Lower lobe of right lung (tissue), 2 donors: ENCODE data around the gene PEMT. TPM values are rescaled to one million over a fixed set of nuclear protein-coding genes. Genes with fewer than 3 reads are reported as not detected.

Source experiments
- ATAC-seq, 2 donors: fragments of 200-7000 bp; cut with Tn5 transposase; one replicate each; pipeline ENCODE4 v1.9.1; 2020 to 2022; ENCODE audit warnings: mild to moderate bottlenecking in 2 of 2, moderate library complexity in 2 of 2
- DNase-seq: peaks from one replicate; pipeline ENCODE4 v3.0.0-alpha.2; 2020
- H3K27ac ChIP-seq: fragments of 200-600 bp; one replicate; pipeline ENCODE4 v1.8.0; 2022
- H3K27me3 ChIP-seq: fragments of 200-600 bp; one replicate; pipeline ENCODE4 v1.8.0; 2022; ENCODE audit warnings: low read depth
- H3K36me3 ChIP-seq: fragments of 200-600 bp; one replicate; pipeline ENCODE4 v1.8.0; 2022; ENCODE audit warnings: mild to moderate bottlenecking
- H3K4me1 ChIP-seq: fragments of 200-600 bp; one replicate; pipeline ENCODE4 v1.8.0; 2022
- H3K4me3 ChIP-seq: fragments of 200-600 bp; one replicate; pipeline ENCODE4 v1.8.0; 2022; ENCODE audit warnings: mild to moderate bottlenecking
- H3K9me3 ChIP-seq: fragments of 200-600 bp; one replicate; pipeline ENCODE4 v1.8.0; 2022
- CTCF ChIP-seq: fragments of 200-600 bp; IDR thresholded peaks from one replicate; pipeline ENCODE4 v1.8.0; 2022; ENCODE audit warnings: antibody characterized with exemption, mild to moderate bottlenecking
- intact Hi-C: fragments of 100-400 bp; cut with DNase I; formaldehyde crosslinking; loops from one replicate; pipeline ENCODE4 v1.11.0; 2022
- total RNA-seq: library from RNA; stranded (reverse); fragmentation: NEBNext Ultra II Directional; extraction: Animal tissue kit (Norgen Biotek cat#: 25700); gene quantifications from one replicate; pipeline ENCODE4 v1.2.1, GENCODE V29; 2021
- donor health status: DM: no; HTN: yes; CAD: no; lungs with severe emphysema.

Gene PEMT
- total RNA-seq, 1 donor from 2014 or later, result 20.1 TPM

GRCh38 chr17:17493986-17494466 lies 97.5 kb downstream of the PEMT start:
- DNase-seq (no peak), ATAC-seq (no peak)
- intact Hi-C loops, result no loop called here
- H3K9me3 ChIP-seq, result no peaks in the 10 kb centered on the region
- H3K27ac ChIP-seq, result no peak overlapping the region
- peaks cover 18% of the 10 kb centered on the region for H3K36me3 ChIP-seq
- H3K4me1 ChIP-seq, result peaks cover 23% of the 10 kb centered on the region
- no peaks in the 10 kb centered on the region for H3K27me3 ChIP-seq
- peak overlapping the region; percentile 66 for H3K4me3 ChIP-seq
- TF ChIP-seq CTCF, result no peak

GRCh38 chr17:17493249-17493985 lies 98.1 kb downstream of the PEMT start:
- ATAC-seq (no peak), DNase-seq (peak; percentile 47)
- Histone ChIP-seq H3K4me3 (no peak overlapping the region), H3K4me1 (peaks cover 23% of the 10 kb centered on the region), H3K27ac (no peak overlapping the region), H3K36me3 (peaks cover 19% of the 10 kb centered on the region), H3K27me3 (no peaks in the 10 kb centered on the region), H3K9me3 (no peaks in the 10 kb centered on the region)
- intact Hi-C loops, result no loop called here
- no peak for TF ChIP-seq CTCF

- peak; percentile 9 for DNase-seq
- H3K27me3 ChIP-seq, result no peaks in the 10 kb centered on the region
- no peak overlapping the region for H3K27ac ChIP-seq
- no peak overlapping the region for H3K4me3 ChIP-seq
- intact Hi-C loops, result no loop called here
- no peaks in the 10 kb centered on the region for H3K9me3 ChIP-seq
- no peak for TF ChIP-seq CTCF
- peaks cover 26% of the 10 kb centered on the region for H3K36me3 ChIP-seq
- peaks cover 23% of the 10 kb centered on the region for H3K4me1 ChIP-seq
- ATAC-seq, result no peak
Measured at GRCh38 chr17:17492571-17492970, 98.9 kb downstream of the PEMT start.

- Histone ChIP-seq H3K9me3 (no peaks in the 10 kb centered on the region), H3K4me3 (no peak overlapping the region), H3K27me3 (no peaks in the 10 kb centered on the region), H3K36me3 (peaks cover 29% of the 10 kb centered on the region), H3K4me1 (peaks cover 20% of the 10 kb centered on the region), H3K27ac (no peak overlapping the region)
- TF ChIP-seq CTCF, result no peak
- peak; percentile 21 for DNase-seq
- ATAC-seq, result no peak
- intact Hi-C loops, result no loop called here
Measured at GRCh38 chr17:17492085-17492484, 99.4 kb downstream of the PEMT start.

GRCh38 chr17:17491546-17491988 lies 99.9 kb downstream of the PEMT start:
- Histone ChIP-seq H3K27me3 (no peaks in the 10 kb centered on the region), H3K27ac (no peak overlapping the region), H3K4me3 (no peak overlapping the region), H3K36me3 (peaks cover 31% of the 10 kb centered on the region), H3K4me1 (peaks cover 17% of the 10 kb centered on the region), H3K9me3 (no peaks in the 10 kb centered on the region)
- intact Hi-C loops, result no loop called here
- TF ChIP-seq CTCF, result no peak
- no peak for DNase-seq
- ATAC-seq, result no peak
